GM19395 (cell line): ENCODE results near the gene NRXN3.

ENCODE experiments used
- ATAC-seq: cut with Tn5 transposase; IDR thresholded peaks from one replicate; pipeline ENCODE4 v1.9.1; 2021; ENCODE audit warnings: mild to moderate bottlenecking, moderate library complexity; ENCODE audit not compliant: unreplicated experiment

NRXN3 gene

GRCh38 chr14:78170203-78170602, at the start of gene NRXN3:
Gene NRXN3, plus strand, starts transcription at chr14:78170373. Its CDS starts 72,721 bp downstream, at chr14:78243094.
- no peak for ATAC-seq

DNA sequence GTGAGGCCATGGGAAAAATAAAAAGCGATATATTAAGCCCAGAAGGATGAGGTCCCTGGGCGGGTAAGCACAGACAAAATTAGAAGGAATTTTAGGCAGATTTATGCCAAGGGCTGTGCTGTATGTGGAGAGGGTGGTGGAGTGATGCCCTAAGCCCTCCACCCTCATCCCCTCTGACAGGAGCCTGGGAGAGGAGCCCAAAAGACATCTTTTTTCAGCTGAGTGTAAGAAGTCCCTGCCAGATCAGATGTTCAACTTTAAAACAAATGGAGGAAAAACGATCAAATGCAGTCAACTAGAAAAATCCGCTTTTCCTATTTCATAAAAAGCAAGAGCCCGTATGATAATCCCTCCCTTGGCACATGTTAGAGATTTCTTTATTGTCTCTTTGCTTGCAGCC, 47.7 kb upstream of the NRXN3 start:
- ATAC-seq: no peak

DNA sequence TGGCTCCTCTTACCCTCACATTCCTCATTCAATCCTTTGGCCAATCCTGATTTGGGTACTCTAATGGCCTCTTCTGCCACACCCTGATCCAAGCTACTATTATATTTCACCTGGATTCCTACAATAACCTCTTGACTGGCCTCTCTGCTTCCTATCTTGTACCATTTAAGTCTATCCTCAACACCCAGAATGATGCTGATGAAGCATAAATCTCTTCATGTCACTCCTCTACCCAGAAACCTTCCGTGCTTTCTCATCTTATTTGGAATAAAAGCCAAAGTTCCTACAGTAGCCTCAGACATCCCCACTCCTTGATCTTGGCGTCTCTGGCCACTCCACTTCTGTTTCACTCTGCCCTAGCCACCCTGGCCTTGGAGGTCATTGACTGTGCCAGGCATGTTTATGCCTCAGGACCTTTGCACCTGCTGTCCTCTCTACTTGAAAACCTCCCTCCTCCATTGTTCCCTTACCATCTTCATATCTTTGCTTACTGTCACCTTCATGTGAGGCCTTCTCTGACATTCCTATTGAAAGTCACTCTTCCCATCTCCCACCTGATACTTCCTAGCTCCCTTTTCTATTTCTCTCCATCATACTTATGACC, 46.4 kb upstream of the NRXN3 start:
- no peak for ATAC-seq

DNA sequence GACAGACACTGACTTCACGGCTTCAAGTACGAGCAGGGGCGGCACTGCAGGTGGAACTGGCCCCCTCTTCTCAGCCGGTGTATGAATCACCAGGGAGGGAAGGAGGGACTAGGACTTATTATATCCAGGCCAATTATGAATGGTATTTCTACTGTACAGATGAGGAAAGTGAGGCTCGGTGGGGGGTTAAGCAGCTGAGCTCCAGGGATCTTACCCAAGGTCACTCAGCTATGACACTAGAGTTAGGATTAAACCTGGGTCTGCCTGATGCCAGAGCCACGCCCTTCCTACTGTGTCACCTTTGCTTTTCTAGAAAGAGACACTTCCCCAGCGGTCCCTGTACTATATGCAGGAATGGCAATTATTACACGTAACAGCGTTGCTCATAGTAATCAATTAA, 42.2 kb upstream of the NRXN3 start:
- ATAC-seq: no peak

DNA sequence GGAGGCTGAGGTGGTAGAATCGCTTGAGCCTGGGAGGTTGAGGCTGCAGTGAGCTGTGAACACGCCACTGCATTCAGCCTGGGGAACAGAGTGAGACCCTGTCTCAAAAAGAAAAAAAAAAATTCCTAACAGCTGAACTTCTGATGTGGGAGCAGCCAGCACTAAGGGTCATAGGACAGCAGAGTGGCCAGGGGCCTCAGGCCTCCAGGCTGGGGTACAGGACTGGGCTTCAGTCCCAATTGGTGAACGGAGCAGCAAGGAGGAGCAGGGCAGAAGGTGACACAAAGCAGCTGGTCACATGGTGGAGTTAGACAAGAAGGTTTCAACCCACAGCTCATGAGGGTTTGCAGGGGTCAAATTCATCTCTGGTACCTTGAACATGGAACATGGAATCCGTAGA, 40.8 kb upstream of the NRXN3 start:
- no peak for ATAC-seq

DNA sequence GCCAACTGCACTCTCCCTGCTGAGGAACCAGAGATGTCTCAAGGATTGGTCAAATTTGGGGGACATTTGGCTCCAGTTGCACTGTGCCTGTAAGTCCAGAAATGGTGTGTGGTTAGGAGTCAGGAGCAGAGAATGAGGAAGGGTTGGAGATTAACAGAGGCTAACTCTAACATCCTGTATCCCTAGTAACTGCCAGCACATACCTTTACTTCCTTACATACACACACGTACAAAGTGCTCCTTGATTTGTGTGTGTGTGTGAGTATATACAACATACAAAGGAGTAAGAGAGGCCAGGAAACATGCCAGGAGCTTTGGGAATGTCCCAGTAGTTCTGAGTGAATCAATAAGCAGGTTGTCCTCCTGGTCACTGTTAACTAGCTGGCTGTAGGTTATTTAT, 39.8 kb upstream of the NRXN3 start:
- no peak for ATAC-seq

DNA sequence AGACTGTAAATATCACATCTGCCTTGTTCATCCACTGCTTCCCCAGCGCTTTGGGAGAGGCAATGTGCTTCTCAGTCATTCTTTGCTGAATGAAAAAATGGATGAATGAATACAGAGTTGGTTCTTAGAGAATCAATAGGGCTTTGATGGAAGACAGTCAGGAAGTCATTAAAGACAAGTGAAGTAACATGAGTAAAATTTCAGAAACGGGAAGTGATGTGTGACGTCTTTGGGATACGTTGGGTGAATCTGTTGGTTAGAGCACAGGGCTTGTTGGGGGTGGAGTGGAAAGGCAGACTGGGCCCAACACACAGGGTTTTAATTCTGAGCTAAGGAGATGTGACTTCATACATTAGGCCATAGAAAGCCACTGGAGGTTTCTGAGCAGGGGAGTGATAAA, 39.0 kb upstream of the NRXN3 start:
- ATAC-seq: no peak

GRCh38 chr14:78131616-78132015, 38.6 kb upstream of the NRXN3 start:
- ATAC-seq: no peak

DNA sequence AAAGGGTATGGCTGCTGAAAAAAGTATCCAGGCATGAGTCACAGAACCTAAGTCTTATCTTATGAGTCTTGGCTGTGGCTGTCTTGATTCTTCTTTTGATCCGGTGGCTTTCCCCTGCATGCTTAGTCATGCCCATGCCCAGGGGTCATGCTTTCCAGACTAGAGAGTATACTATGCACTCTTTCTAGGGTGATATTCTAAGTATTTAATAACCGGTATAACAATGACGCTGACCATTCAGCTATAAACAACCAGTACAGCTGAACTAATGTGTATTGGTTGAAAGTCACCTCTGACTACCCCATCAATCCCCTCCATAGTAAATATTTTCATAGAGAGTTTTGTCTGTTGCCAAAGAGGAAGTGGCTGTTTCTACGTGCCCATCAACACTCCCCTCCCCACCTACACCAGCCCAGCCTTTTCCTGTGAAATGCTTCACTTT, 34.7 kb upstream of the NRXN3 start:
- no peak for ATAC-seq

GRCh38 chr14:78136695-78137094, 33.5 kb upstream of the NRXN3 start:
- ATAC-seq: no peak

GRCh38 chr14:78141590-78141989, 28.6 kb upstream of the NRXN3 start:
- no peak for ATAC-seq

DNA sequence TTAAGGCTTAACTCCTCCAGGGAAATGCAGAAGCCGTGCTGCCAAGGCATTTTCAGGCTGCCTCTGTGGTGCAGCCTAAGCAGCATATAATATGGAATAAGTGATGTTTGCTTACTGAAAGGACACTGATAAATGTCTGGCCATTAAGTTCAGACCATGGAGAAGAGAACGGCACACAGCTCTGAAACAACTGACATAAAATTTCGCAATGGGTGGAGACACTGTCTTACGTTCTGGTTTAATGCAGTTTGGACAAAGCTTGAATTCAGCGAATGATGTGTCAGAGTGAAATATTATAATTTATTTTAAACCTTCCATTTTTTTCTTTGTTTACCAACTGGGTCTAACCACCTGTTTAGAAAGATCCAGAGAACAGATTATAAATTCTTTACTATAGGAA, 27.2 kb upstream of the NRXN3 start:
- ATAC-seq: no peak

DNA sequence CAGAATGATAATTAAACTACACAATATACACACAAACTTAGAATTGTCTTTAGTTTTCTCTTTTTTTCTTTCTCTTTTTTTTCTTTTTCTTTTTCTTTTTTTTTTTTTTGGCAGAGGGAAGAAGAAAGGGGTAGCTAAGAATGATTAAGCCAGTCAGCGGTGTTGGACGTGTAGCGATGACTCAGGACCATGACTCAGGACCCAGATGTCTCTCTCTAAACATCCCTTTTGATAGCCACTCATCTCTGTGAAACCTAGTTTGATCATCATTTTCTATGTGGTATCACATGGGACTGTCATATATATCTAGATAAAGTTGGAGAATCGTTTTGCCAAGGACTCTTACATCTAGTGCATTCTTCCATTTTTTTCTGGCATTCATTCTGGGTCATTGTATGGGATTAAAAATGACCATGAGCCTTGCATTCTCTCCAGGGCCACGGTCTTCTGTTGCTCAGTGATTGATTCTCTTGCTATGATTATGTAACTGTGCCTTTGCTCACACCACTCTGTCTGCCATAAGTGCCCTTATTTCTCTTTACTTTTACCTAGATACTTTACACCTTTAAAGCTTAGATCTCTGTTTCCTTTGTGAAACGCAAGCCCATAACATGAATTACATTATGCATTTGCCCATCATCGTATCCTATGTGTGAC, 26.6 kb upstream of the NRXN3 start:
- ATAC-seq: no peak

- no peak for ATAC-seq
Observed at GRCh38 chr14:78152201-78153063, 17.7 kb upstream of the NRXN3 start.

GRCh38 chr14:78153064-78153341, 17.2 kb upstream of the NRXN3 start:
- no peak for ATAC-seq

DNA sequence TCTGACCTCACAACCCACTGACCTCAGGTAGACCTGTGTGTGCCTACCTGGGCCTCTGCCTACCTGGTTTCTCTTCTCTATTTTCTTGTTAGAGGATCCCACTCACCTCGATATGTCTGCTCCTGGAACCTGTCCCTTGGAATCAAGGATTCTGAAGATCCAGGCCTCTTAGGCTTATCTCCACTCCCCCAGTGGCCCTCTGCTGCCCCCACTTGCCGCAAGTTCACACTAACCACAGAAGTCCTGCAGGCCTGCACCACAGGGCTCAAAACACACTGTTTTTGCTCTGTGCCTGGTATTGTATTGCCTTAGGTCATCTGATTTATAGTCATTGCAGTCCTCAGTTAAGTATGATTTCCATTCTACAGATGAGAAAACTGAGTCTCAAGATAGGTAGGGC, 15.3 kb upstream of the NRXN3 start:
- no peak for ATAC-seq

- ATAC-seq: no peak
Observed at GRCh38 chr14:78156196-78156595, 14.0 kb upstream of the NRXN3 start.

- ATAC-seq: no peak
Observed at GRCh38 chr14:78157494-78158437, 12.4 kb upstream of the NRXN3 start.

GRCh38 chr14:78162202-78162601, 8.0 kb upstream of the NRXN3 start:
- no peak for ATAC-seq

DNA sequence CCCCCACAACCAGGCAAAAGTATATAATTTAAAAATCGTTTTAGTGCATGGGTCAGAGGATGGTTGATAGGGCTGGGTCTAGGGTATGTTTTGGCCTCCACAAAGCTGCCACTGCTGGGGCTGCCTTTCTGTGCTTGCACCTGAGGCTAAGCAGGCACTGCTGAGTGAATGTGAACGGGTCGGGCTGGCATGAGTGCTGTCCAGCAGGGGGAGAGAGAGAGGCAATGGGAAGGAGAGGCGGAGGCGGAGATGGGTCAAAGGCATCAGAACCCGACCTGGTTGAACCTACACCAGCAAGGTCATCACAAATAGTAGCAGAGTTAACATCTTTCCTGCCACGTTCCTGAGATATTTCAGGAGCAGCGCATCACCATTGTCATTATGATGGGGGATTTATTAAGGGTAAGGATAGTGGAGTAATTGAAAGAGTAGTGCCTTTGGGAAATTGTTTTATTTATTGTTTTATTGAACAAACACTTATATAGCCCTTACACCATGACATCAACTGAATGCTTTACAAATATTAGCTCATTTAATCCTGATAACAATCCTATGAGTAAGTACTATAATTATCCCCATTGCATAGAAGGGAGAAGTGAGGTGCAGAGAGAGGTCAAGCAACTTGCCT, 5.8 kb upstream of the NRXN3 start:
- no peak for ATAC-seq

GRCh38 chr14:78172428-78172827, 2.3 kb downstream of the NRXN3 start:
- no peak for ATAC-seq
